ENCODE measurements around the gene B3GAT2.

Gene B3GAT2

DNA sequence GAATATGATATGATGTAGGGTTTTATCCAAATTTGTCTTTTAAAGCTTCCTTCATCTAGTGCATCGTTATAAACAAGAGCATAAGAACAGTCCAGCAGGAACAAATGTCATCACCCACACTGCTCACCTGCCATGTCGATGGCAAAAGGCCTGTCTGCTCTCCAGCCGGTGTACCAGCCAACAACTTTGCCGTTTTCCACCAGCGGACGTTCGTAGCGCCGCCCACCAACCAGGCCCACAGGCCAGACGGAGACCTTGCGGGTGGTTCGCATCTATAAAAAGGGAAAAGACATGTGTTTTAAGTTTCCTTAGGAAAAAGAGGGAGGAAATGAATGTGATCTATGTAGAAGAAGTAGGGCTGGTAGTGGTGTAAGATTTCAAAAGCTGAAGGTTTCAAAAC, 62.9 kb downstream of the B3GAT2 start:
- no peak for DNase-seq

DNA sequence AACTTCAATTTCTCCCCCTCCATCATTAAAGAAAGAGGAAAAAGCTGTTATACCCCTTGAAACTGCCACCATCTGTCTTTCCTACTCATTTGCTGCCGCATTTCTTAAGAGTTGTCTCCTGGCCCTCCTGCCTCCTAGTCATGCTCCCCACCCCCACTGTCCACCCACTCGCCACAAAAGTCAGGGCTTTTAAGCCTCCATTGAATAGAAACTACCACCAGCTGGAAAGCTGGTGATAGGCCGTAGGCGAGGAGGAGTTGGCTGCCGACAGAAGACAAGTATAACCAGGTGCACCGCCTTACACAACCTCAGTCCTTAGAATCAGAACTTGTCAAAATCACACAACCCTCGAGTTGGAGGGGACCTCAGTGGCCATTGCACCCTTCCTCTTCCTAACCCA, 67.6 kb downstream of the B3GAT2 start:
- DNase-seq: no peak

DNA sequence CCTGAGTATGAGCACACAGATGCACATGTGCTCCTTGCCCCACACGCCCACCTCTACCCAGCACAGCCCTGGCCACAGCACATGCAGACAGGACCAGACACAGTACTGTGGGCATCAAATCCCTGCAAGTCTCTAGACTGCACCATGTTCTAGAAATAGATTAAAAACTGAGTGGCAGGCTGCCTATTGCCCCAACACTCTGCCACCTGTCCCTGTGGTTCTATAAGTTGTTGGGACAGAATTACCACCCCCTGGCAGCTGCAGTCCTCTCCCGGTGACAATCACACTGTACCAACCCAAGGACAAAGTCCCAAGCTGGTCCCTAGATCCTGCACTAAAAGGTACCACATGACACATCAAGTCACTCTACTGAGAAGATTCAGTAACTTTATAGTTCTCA, 70.2 kb downstream of the B3GAT2 start:
- DNase-seq: no peak

DNA sequence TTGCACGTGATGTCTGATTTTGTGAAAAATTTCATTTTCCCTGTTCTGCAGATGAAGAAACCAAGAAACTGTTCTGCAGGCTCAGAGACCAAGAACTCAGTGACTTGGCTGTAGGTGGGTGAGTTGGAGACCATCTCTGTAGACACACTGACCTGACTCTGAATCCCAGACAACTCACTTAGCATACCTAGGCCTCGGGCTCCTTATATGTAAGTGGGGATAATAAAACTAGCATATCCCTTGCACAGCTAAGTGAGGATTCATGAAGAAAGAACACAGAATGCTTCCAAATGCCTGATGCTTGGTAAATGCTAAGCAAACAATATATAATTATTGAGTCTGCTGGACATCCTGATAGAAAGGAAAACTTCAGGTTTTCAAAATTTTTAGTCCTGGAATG, 70.8 kb downstream of the B3GAT2 start:
- no peak for DNase-seq

DNA sequence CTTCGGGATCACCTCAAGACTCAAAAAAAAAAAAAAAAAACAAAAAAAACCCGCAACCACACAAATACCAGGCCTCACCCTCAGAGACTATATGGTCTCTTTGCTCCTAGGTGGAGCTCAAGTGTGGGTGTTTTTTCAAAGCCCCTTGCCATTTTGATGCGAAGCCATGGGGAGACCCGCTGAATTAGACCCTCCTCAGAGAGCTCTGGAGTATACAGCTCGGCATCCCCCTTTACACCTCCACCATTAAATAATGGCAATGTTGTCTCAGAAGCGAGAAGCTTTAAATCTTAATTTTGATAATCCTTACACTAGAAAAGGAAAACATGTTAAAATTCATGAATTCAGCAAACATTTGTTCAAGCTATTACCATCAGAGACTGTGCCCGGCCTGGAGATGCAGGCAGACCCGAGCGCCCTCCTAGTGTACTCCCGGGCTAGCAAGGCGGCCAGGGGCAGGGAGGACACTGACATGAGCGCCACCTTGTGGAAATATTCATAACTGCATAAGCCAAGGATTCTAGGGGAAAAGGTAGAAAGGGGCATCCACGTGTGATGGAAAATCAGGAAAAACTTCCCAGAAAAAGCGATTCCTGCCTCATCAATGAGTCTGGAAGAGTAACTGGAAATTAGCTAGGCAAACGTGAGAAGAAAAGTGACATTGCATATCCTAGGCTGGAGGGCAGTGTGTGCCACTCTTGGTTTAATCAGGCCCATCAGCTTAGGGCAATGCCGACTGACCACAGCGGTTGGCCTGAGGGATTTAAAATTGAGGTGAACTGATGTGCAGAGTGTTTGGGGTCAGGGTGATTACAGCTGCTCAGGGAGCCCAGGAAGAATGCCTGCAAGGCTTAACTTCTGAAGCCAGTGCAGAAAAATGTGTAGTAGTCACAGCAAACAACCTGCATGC, 72.5 kb downstream of the B3GAT2 start:
- peak; percentile 21 for DNase-seq

DNA sequence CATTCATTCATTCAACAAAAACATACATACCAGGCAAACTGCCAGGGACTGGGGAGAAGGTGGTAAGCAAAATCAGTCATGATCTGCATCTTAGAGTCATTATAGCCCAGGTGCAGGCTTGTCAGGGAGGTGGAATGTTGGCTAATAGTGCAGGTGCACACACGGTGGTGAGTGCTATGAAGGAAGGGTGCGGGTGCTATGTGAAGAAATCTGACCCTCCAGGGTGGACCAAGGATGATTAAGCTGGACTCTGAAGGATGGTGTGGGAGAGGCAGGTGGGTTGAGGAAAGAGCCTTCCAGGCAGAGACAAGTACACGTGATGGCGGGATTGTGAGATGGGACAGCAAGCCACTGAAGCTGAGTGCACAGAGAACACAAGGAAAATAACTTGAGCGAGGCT, 77.4 kb downstream of the B3GAT2 start:
- no peak for DNase-seq

DNA sequence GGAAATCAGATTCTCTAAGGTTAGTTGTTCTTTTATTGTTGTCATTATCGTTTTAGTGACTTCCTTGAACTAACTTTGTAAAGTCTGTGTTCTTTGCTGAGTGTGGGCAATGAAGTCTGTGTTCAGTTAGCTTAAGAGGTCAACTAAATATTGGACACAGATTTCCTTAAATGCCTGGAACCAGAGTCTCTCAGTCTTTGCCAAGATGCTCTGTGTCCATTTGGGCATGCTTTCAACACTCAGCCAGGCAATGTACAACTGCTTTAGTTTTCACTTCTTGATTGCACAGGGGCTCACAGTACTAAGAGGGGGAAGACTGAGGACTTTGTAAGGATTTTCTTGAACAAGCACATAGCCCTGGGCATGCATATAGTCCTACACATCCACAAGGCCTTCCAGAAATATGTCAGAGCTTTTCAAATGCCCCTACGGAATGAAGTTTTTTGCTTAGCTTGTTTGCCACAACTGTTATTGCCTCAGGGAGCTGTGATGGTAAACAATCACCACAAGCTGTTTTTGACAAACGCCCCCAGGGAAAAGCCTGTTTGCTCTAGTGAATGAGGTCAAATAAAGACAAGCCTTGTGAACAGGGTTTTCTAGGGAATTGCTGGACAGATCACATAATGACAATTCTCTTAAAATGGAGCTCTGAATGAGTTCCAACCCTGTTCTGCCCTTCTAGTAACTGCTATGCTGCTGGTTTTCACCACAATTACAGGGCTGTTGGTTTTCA, 82.5 kb downstream of the B3GAT2 start:
- no peak for DNase-seq

DNA sequence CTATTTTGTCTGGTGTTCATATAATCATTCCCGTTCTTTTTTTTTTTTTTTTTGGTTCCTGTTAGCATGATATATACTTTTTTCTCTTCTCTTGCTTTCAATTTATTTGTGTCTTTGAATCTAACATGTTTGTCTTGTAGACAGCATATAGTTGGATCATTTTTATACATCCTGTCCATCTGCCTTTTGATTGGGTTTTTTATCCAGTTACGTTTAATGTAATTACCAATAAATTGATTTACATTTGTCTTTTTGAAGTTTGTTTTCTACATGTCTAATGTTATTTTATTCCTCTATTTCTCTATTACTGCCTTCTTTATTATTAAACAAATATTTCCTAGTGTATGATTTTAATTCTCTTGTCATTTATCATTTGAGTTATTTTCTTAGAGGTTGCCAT, 84.4 kb downstream of the B3GAT2 start:
- DNase-seq: no peak

DNA sequence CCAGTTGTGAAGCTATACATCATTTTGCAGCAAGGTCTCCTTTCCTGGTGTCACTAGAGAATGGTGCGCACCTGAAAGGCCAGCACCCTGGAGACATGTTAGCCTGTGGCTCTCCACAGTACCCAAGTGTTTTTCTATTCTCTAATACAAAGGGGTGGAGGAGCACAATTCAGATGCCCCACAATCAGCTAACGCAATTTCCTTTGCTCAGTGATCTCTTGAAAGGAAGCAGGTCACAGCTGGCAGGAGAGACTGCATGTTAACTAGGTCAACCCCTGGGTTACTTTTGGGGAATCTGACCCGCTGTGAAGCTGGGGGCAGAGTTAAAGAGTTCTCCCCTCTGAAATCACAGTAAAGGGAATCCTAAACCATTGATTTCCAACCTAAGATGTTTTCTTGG, 92.5 kb downstream of the B3GAT2 start:
- DNase-seq: no peak

DNA sequence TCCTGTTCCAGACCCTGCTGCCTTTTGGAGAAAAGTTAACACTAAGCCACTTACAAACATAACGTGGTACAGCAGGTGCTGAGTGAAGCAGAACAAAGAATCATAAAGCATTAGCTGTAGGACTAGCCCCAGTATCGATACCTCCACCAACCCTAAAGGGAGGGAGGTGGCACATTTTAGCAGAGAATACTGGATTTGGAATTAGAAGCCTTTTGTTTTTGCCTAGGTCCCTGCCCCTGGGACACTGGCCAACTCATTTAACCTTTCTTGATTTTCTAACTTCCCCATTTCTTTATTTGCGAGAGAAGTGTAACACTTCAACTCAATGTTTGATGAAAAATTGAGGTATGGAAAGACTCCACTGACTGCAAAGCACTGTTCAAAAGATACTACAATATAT, 93.5 kb downstream of the B3GAT2 start:
- DNase-seq: no peak

DNA sequence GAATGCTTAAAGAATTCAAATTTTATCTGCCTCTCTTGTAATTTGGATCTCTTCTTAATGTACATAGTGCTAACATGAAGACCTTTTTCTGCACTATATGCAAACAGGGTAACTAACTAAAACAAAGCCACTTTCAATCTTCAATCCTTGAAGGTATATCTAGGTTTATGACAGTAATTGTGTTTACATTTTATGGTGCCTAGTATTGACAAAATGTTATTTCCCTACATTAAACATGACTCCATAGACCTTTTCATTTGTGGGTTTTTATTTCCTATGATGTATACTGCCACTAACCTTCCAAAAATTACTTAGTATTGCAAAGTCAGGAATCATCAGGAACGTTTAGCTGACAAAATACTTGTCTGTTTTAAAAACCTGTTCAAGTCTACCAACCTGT, 95.9 kb downstream of the B3GAT2 start:
- no peak for DNase-seq

DNA sequence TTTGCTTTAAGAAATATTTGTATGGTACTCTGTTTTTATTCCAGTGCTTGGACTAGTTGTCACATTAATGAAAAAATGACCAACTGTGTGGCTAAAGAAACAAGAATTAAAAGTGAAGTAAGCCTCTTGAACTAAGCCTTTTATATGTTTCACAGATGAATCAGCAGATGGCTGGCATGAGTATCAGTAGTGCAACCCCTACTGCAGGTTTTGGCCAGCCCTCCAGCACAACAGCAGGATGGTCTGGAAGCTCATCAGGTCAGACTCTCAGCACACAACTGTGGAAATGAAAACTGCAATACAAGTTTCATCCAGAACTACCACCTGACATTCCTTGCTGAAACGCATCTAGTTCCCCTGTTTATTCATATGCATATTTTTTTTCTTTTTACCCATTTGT, 96.8 kb downstream of the B3GAT2 start:
- no peak for DNase-seq

DNA sequence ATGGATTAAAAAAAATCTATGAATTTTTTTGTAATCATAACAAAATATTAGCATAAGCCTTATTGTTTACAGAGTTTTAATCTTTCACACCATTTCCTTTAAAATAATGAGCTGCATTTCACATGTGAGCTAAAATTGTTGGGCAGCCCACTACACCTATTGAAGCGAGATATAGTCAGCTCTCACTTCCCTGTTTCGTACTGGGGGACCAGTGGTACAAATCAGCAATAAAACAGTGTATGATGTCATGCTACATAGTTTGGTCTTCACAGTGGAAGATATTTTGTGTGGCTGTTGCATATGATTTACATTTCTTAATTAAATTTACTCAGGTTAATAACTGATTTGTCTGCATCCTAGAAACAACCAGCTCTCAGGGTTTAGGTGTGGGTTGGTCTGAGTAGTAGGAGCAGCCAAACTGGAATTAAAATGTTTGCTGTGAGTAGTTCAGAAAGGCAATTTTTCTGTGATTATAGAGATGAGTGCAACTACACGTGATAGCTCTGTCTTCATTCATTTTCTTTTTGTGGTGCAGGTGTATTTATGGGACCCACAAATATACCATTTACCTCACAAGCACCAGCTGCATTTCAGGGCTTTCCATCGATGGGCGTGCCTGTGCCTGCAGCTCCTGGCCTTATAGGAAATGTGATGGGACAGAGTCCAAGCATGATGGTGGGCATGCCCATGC, 99.3 kb downstream of the B3GAT2 start:
- DNase-seq: no peak

DNA sequence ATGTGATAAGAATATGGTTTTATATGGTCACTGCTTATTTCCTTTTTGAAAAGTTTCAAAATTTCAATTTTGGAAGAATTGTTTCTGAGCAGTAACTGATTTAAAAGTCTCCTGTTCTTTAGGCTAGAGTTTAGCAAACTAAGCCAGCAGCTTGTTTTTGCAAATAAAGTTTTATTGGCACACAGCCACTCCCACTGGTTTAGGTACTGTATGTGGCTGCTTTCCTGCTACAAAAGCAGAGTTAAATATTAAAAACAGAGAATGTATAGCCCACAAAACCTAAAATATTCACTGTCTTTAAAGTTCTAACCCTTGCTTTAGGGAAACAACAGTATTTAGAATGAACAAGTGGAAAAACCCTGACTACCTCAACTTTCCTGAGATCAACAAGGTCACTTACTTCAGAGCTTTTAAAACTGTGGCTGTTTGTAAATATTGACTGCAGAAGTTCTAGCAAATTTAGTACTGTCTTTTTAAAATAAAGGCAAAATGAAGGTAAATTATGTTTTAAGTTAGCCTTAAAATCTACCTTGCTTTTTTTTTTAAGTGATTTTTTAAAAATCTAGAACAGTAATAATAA, 104.1 kb downstream of the B3GAT2 start:
- DNase-seq: no peak

DNA sequence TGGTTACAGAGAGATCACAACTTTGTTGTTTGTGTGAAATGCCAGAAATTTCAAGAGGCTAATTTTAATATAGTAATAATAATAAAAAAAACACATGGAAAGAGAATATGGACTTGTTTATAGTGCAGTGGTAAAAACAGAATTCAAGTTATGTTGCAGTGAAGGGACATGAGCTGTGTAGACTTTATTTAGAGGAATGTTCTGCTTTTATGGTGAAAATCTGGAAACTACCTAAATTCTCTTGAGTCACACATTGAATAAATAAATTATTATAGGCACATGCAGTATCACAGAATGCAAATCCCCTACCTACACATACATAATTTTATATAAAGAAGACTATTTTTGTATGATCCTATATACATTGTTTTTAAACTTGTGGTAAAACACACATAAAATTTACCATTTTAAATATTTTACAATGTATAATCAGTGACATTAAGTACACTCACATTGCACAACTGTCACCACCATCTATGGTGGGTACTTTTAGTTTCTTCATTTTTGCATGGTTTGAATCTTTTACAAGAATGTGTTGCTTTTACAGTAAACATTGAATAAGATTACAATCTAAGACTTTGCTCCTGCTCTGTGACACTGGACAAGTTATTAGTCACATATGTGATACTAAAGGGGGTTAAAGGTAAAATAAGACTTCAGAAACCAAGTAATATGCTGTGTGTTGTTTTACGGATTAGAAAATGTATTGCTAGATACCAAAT, 107.4 kb downstream of the B3GAT2 start:
- DNase-seq: no peak

DNA sequence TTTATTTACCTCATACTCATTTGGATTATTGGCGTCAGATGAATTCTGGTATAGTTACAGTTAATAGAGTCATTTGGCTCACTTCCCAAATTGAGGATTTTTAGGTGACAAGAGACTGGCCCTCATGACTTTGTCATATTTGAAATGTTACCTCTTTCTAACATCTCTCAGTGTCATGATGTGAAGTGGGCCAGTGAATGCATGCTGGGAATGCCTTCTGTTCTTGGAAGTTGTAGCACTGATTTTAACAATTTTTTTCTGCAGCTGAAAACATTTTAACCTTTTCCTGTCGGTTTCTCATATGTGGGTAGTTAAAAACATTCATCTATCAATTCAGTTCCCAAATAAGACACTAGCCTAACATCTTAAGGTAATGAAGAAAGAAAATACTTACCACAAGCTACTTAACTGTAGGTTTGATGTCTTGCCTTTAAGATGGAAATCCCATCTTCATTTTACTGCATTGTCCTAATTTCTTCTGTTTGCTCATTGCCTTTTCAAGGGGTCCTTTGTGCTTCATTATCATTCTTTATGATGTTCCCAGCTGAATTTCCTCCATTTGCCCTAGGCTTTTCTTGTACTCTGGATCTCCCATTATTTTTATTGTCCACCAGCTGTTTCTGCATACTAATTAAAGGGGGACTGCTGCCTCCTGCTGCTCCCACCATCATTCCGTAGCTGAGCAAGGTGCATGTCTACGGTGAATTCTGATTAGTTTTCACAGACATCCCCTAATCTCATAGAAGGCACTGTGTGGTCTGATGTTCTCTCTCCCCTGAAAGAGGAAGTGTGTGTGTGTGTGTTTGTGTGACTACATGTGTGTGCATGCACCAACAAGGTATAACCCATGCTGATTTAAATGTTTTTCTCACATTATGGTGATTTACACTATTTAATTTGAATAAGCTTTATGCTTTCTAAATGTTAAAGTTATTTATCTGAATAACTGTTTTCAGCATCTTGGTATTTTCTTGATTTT, 109.5 kb downstream of the B3GAT2 start:
- DNase-seq: no peak

DNA sequence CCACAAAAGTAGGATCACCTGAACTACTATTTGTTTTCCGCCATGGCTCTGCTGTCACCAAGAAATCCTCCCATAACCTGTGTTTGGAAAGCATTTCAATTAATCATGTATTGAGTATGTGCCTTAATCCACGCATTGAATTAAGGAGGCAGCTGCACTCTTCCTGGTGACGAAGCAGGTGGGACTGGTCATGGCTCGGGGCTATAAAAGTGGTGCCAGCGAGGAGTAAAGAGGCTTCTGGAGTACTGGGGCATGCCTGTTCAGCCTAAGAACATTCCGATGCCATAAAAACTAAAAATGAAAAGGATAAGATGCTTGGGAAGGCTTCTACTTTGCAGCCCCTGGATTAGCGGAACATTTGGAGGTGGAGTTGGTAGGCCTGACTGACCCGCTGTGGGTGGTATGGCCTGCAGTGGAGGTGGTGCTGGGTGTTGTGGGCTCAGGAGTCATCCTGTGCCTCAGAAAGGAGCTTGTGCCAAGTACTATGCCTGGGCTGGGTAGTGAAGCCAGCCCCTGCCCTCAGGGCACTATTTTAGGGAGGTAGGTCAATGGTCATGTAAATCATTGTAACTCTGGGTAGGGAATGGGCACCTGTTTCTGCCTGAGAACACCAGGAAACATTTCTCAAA, 110.5 kb downstream of the B3GAT2 start:
- no peak for DNase-seq

DNA sequence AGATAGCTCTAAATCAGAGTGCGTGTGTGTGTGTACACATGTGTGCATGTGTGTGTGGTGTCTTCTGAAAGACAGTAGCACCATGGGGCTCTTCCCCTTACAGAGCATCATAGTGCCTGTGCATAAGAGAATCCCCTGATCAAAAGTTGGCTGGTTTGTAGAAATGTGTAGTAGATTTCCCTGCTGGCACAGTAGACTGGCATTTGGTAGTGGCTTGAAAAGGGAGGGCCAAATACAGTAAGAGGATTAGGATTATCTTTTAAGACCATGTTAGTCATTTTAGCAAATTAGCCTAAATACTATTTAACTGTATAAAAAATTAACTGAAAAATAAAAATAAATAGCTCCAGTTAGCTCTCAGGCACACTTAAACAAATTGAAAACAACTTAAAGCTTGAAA, 112.6 kb downstream of the B3GAT2 start:
- no peak for DNase-seq

DNA sequence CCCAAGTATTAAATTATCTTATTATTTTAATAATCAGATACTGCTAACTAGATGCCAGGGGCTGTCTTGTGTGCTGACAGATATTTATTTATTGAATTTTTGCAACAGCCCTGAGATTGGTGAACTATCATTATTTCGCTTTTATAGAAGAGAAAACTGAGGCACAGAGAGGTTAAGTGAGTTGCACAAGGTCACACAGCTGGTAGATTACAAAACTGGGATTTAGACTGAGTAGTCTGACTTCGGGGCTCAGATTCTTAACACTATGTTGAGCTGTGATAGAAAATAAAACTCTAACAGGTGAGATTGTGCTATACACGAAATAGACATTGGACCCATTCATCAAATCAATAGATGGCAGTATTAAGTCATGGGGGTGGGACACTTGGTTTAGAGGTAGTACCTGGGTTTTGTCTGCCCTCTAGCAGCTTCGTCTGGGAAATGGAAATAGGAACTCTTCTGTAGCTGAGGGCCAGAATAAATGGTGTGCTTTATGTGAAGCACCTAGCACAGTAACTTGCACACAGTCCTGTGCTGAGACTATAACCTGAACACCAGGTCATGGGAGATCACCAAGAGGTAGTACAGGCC, 113.4 kb downstream of the B3GAT2 start:
- no peak for DNase-seq

DNA sequence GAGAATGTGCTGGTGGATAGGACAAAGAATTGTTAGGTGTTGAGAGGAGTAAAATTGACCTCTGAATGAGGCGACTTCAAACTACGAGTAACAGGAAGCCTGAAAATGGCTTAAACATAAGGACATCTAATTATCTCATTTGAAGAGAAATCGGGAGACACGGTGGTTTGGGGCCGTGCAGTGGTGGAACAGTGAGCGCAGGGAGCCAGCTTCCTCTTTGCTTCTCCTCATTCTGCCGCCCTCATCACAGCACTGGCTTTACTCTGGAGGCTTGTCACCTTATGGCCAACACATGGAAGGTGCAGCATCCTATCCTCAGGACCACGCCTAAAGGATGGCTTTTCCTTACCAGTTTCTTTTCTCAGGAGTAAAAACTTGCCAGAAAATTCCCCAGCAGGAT, 114.3 kb downstream of the B3GAT2 start:
- DNase-seq: no peak

DNA sequence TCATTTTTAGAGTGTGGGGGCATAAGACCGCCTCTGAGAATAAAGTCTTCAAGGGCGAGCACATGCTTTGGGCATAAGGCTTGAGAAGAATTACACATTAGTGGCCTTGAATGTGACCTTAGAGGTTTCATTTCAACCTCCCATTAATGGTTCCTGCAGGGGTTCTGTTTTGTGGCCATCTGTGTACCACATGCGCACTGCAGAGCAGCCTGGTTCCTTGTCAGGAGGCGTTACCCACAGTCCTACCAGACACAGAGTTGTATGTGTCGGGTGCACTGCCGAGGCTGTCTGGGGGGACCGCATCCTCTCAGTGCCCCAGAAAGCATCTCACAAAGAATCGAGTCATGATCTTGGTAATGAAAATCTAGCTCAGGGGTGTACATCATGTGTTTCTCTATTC, 115.7 kb downstream of the B3GAT2 start:
- no peak for DNase-seq
